ENCODE measurements around the gene KRT78.

KRT78 gene

DNA sequence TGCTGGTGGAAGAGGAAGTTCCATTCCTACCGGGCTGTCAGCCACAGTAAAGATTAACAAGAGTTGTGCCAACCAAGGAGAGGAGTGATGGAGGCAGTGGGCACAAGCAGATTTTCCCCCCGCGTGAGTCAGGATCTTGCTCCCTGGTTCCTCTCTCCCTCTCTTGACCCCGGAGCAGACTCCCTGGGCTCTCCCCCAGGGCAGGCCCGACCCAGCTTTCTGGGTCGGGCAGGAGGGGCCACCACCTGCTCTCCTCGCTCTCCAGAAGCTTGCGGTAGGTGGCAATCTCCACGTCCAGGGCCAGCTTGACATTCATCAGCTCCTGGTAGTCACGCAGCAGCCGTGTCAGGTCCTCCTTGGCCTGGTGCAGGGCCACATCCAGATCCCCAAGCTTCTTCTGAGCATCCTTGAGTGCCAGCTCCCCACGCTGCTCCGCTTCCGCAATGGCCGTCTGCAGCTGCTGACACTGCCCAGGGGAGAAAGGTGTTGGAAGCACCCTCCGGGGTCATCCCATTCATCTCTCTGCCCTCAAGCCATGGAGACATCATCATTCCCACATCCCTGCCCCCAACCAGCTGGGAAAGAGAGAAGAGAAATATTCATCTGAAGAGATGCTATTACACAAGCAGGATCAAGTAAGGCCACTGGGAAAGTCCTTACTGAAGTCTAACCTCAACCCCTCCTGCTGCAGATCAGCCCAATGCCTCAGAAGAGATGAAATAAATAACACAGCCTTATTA is 25.9 kb downstream of the KRT78 start:
- no peak for DNase-seq

DNA sequence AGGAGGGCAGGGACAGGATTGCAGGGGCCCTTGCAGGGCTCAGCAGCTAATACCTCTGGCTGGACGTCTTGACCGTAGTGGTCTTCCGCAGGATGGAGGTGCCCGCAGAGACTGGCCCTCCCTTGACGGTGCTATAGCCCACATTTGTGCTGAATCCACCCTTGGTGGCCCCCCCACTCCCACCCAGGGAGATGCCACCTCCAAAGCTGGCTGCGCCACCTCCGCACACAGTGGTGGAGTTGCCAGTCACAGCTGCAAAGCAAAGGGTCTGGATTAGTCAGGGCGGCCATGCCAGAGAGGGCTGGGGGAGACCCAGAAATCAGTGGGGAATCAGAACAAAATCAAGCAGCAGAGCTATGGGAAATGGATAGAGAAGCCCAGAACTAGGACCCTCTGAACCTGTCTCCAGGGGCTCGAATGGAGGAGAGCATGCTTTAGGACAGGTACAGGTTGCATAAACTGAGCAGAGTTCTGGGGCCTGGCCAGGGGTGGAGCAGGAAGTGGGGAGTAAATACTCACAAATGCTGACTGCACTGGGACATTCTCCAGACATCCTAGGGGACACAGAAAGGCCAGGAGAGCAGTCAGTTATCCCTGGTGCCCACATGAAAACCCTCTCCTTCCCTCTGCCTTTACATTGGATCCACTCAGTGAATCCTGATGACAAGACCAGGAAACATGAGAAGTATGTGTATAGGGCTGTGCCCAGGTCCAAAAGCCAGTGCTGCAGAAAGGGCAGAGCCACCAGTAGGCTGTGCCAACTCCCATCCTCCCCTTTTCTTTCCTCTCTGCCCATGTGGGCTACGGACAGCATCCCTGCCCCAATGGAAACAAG is 26.8 kb downstream of the KRT78 start:
- no peak for DNase-seq

DNA sequence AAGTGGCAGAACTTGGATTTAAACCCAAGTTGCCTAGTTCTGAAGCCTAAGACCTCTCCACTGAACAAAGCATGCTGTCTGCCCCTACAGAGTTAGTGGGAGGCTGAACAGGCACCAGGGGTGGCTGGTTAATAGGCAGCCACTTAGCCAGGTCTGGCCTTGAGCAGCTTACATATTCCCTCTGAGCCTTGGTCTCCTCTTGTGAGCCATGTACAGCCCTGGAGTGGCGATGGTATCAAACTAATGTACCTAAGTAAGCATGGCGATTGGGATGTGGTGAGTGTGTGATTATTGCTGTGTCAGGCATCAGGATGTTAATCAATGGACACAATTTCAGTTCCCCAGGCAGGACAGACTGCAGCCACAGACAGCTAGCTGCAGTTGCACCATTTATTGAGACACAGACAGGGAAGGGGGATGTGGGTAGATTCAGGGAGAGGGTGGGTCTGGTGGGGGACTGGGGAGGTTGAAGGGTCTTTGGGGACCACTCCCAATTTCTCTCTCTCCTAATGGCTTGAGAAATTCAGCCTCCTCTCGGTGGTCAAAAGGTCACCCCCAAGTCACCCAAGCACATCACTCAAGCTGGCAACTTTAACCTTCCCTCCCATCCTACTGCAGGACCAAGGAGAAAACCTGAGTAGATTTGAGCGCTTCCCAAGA is 27.6 kb downstream of the KRT78 start:
- no peak for DNase-seq

DNA sequence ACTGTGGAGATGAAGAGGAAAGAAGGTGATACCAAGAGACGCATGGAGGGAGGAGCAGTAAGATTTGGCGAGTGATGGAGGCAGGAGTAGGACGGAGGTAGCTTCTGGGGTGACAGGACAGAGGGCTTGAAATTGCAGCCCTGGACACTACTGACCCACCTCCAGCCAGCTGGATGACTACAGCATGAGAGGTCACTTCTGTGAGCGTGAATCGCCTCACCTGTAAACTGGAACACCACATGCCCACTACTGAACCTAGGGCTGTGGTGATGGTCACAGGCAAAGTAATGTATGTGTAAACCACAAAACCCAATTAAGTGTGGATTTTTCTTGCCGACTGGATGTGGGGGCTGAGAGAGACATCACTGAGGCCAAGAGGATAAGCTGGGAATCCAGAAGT is 28.3 kb downstream of the KRT78 start:
- no peak for DNase-seq

DNA sequence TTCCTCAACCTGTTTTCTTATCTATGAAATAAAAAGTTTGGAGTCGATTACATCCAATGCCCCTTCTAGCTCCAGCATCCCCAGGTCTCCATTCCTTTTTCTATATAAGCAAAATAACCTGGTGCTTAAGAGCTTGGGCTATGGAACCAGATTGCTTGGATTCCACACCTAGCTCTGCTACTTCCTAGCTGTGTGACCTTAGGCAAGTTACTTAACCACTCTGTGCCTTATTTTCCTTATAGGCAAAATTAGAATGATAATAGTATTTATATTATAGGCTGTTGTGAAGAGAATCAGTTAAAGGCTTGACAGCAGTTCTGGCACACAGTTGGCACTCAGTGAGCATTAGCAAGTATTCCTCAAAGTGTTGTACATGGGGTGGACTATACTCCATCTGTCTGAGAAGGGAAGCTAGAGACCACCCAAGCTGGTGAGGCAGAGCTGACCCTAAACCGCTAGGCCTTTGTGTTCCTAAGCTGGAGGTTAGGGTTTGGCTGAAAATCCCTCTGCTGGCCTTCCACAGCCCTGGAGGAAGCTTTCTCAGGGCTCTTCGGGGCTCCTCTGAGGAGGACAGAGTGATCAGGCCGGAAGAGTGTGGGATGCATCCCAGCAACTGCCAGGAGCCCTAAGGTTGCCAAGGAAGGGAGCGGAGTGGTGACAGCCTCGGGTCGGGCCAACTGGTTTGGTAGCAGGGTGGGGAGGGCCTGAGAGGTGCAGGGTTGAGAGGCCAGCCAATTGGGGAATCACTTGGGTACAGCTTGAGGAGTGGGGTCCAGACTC is 28.9 kb downstream of the KRT78 start:
- no peak for DNase-seq

DNA sequence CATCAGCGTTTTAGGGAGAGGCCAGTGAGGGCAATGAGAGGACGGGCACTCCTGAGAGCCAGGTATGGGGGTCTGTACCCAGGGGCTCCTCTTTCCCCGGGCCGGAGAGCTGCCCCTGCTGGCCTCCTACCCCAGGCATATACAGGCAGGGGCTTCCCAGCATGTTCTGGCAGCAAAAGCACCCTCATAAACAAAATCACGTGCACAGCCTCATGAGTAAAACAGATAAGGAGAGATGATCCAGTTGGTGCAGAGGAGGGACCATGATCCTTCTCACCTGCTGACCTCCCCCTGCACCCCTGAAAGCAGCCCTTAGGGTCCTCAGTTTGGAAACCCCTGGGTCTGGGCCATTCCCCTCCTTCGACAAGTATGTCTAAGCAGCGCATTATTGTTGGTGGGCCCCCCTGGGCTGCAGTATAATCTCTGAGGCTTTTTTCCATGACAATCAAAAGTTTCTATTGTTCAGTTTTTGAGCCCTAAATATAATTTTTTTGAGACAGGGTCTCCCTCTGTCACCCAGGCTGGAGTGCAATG is 29.8 kb downstream of the KRT78 start:
- DNase-seq = no peak

DNA sequence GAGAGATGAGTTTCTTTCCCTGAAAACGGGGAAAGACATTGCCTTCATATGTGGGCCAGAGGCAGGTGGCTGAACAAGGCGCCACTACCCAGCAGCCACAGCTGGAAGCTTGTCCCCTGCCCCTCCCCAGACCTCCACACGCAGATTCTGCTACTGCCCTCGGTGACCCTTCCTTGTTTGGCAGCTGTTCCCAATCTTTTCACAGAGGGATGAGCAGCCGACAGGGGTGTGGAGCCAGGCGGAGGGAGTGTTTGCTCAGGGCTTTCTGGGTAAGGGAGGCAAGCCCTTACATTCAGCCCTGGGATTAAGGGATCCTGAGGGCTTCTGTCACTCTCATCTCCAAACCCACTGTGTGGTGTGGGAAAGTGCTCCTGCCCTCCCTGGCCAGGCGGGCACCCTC is 30.4 kb downstream of the KRT78 start:
- DNase-seq = no peak

DNA sequence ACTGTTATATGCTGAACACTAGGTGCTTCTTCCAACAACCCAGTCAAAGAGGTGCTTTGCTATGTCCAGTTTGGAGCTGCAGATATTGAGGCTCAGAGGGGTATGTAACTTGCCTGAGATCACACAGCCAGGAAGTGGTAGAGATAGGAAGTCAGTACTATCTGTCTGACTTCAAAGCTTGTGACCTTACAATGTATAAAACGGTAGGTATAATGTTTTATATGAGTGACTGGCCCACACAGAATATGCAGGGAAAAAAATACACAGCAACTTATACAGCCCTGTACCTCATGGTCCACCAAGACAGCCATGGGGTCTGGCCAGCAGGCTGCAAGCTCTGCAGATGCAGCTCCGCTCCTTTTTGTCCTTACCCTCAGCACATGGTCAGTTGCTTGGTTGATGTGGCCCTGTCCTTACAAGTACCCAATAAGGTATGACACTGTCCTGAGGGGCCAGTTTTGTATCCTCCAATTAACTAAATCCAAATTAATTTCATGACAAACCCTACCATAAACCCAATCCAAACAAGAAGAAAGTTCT is 31.0 kb downstream of the KRT78 start:
- no peak for DNase-seq

DNA sequence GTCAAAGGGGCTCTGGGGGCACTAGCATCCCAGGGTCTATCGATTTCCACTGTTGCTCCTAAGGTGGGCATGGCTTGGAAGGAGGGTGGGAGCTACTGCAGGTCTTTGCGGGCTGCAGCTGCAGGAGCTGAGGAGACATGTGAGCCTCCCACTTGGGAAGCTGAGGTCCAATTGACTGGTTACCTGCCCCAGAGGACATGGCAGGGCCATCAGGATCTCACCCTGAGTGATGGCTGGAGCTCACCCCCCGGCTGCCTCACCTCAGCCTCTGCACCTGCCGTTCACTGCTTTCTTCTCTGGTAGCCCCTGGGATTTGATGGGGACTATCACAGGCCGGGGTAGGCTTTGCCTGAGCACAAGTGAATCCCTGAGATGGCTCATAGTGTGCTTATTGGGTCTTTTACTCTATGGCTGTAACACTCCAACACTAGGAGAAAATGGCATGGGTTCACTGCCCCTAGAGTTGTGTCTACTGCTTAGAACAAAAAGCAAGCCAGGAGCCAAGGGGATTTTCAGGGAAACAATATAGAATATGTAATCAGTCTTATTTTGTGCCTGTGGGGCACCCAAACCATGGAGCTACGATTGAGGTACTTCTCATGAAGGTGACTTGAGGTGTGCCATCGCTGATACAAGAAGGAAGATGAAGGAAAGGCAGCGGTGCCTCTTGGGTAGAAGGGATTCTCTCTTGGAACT is 31.6 kb downstream of the KRT78 start:
- DNase-seq = no peak

DNA sequence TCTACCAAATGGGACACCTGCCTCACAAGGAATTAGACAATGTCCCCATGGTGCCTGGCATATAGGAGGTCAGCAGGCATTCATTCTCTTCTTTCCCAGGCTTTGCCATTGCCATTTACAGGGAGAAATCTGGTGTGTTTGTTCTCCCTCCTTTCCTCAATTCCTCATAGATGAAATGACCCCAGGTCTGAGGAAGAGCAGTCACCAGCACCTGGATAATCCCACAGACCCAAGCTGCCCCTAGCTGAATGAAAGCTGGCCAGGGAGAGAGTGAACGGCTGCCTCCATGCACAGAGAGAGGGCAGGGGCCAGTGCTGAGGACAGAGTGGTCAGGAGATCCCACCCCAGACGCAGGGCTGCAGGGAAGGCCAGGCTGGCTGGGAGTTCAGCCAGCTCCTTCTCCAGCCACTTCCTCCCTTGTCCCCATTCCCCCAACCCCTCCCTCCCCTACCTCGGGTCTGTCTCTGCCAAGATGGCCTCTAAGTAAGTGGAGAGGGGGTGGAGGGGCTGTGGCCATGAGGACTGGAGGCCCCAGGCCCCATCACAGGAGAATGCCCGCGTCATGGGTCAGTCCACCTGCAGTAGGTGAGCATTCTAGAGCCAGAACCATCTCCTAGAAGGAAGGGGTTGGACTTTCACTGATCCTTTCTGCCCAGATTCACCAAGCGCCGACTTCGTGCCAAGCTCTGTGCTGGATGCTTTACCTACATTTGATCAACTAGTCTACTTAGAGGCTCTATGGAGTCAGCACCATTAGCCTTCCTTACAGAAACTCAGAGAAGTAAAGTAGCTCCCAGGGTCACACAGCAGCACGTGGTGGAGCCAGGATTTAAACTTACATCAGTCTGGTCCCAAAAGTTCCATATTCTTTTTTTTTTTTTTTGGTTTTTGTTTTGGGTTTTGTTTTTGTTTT is 32.9 kb downstream of the KRT78 start:
- no peak for DNase-seq

DNA sequence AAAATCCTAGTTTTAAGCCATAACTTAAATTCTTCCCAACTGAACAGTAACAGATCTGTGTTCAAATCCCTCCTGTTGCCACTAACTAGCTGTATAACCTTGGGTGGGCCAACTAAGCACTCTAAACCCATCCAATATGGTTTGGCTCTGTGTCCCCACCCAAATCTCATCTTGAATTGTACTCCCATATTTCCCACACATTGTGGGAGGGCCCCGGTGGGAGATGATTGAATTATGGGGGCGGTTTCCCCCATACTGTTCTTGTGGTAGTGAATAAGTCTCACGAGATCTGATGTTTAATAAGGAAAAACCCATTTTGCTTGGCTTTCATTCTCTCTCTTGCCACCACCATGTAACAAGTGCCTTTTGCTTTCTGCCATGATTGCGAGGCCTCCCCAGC is 33.6 kb downstream of the KRT78 start:
- DNase-seq = no peak

DNA sequence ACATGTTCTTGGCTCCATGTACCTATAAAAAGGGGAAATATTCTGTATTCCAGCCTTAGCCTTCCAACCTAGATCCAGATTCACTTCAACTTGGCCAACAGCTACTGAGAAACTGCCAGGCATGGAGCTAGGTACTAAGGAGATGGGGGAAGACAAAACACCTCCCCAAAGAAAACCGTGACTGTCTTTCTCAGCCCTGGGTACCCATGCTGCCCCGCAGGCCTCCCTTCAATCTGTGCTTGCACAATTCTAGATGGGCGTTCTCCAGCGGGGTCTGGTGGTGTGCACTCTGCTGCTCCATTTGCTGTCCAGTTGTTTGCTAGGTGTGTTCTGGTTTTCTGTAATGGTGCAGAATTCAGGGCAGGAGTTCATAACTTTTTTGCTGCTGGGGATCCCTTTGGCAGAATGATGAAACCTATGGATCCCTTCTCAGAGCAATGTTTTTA is 34.1 kb downstream of the KRT78 start:
- DNase-seq = no peak

DNA sequence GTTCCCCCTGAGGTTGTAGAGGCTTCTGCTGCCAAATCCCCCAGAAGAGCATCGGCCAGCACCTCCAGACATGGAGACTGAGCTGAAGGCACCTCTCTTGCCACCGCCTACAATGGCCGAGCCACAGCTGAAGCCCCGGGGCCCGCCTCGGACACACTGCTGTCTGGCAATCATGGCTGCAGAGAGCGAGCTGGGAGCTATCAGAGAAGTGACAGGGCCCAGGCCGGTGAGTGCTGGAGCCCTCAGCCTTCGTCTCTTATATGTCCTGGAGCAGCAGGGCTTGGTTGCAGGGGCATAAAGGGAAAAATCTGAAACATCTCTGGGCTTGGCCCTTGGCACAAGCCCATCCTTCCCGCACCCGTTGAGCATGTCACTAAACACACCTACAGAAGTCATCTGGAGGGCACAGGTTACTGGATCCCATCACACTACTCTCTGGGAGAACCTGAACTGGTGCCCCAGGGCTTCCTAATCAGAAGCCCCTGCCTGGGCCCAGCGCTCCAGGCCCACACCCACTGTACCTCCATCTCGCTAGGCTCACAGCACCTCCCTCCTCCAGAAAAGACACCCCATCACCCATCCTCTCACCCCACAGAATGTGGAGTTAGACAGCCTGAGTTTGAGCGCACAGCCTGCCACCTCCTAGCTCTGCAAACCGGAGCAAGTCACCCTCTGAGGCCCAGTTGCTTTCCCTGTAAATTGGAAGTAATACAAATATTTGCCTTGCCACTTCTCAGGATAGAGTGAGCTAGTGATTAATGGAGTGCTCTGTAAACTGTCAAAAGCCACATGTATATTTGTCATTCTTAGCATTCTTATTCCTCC is 34.7 kb downstream of the KRT78 start, which contains the start of gene KRT4:
TSS of gene KRT4 (minus strand) at position 232 of the 825 bp plus-strand sequence. CDS start at position 174, 58 bp downstream.
- no peak for DNase-seq

DNA sequence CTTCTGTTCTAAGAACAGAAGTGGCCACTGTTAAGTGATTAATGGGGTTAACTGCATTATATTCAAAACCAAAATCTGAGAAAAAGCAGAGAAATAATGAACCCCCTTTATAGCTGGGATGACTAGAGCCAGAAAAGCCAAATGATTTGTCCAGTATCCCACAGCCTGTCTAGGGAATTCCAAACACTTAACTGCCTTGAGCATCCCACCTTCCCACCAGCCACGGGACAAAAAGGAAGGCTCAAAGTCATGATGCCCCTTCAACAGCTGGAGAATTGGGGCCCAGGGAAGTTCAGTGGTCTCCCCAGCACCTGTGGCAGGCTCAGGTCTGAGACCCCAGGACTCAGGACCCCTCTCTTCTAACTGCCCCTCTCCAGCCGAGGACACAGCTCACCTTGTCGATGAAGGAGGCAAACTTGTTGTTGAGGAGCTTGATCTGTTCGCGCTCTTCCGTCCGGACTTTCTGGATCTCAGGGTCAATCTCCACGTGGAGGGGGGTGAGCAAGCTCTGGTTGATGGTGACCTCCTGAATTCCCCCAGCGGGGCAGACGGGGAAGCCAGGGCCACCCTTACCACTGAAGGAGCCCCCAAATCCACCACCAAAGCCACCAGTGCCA is 35.5 kb downstream of the KRT78 start:
- DNase-seq = no peak

DNA sequence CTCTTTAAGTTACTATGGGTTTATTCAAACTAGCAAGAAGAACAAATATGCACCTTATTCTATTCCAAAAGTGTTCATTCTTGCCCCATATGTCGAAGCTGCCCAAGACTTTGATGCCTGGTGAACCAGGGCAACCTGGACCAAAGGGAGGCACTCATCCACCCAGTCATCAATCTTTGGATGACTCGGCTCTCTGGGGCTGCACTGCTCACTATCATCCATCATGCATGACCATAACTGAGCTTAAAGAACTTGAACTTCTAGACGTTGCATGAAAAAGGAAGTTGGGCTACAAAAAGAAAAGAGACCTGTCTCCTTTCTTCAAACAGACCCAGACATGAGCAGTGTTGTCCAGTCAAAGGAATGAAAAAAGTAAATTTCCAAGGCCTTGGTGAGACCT is 36.0 kb downstream of the KRT78 start:
- no peak for DNase-seq

DNA sequence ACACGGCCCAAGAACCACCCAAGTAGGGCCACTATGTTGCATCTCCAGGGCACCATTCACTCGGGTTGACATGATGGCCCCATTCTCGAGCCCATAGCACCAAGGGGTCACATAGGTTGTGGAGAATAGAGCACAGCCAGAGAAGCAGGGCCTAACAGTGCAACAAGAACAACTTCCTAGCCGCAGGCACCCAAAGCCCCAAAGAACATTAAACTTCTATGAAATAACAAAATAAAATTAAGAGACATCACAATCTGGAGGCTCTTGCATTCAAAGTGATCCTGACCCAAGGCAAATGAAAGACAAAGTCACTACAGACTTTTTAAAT is 36.8 kb downstream of the KRT78 start:
- no peak for DNase-seq

DNA sequence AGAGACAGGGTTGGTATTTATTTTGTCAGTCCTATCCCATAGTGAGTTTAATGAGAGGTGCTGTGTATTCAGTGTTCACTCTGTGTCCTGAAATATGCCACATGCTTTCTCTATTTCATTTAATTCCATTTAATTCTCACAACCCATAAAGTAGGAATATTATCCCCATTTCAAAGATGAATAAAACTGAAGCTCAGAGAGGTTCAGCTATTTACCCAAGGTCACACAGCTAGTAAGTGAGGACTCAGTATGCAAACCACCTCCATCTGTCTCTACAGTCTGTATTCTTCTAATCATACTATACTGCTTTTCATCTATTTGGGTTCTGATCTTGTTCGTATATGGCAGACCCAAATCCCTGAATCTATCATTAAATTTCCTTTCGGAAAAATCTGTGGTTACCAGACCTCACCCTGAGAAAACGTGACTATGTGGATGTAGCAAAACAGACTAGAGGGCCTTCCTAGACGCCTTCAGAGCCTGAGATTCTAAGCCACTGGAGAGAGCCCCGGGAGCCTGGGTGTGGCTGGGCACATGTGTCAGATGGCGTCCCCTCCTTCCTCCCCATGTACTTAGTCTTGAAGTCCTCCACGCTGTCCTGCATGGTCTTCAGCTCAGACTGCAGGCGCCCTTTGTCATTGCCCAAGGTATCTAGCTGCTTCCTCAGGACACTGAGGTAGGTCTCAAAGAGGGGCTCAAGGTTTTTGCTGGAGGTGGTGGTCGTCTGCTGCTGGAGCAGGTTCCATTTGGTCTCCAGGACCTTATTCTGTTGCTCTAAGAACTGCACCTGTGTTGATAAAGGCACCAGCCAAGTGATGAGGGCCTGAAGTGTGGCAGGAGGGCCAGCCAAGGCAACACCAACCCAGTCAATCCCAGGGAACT is 37.4 kb downstream of the KRT78 start:
- no peak for DNase-seq

DNA sequence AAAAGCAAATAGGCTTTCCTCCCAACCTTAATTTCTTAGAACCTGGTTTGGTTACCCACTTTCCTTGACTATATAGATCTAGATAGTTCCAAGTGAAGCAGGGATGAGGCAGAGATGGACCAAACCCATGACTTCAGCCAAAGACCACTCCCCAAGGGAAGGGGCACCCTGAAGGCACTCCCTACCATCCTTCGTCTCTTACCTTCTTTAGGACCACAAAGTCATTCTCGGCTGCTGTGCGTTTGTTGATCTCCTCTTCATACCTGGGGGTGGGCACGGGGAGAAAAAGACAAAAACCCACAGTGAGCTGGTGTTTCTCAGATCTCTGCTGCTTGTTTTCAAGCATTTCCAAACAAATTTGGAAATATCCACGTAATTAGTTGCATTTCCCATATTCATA is 38.2 kb downstream of the KRT78 start:
- no peak for DNase-seq
